ENCODE data around the gene TENM4. TPM values are rescaled to one million over a fixed set of nuclear protein-coding genes. Genes with fewer than 3 reads are reported as not detected.

Gene TENM4
- total and polyA plus RNA-seq, 2 of the 13 experiments (the other 11 are each of a cell fraction or from before 2014, with no cell fraction given): not detected

DNA sequence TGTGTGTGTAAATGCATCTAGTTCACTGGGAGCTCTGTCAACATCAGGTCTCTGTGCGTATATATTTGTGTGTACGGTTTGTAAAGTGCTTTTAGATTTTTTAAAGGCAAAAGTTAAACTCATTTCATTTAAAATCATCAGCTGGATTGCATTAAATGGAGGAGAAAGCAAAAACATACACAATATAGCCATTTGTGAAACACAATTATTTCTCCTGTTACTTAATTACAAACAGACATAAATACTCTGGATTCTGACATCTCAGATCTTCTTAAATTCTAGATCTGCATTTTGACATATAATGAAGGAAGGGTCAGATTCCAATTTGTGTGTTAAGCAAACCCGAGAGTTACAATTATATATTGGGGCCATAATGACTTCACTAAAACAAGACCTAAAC is 590.8 kb downstream of the TENM4 start (continued):
- TF ChIP-seq PPARG (CRISPR knock-in tag; conservative IDR thresholded peaks at IDR 0.05): no peak
- TF ChIP-seq PTBP1 (IDR thresholded peaks at IDR 0.05; ENCODE audit: low read depth, low read length, poor library complexity, severe bottlenecking): no peak

DNA sequence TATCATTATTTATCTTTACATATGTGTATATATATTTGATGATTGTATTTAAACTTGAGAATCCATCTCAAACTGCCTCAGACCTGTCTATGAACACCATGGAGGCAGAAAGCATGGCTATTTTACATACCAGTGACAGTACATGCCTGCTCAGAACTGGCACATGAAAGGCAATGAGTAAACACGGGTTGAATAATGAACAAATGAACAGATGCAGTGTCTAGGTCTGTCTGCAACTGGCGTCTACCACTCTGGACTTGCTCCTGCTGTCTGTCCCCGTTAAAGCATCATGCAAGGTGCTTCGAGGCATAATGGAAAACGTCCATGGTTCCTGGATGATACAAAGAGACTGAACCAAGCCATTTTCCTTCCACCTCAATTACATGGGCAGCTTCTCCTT is 594.6 kb downstream of the TENM4 start:
- ChIA-PET POLR2A (no interaction called here), CTCF (ENCODE audit: low intra/inter-chr PET ratio, low total read pairs) (no interaction called here)
- no peak for ATAC-seq
- FAIRE-seq: no peak
- Histone ChIP-seq H3K4me2 (ENCODE audit: low read depth, low read length) (no peak overlapping the region), H3K36me3 (replicated peaks in 1 of 2; ENCODE audit: control insufficient read depth in 1 of 2, insufficient read depth in 2 of 2, low read length in 2 of 2) (no peaks in the 10 kb centered on the region), H3K9me3 (ENCODE audit: low read length) (no peaks in the 10 kb centered on the region), H3K4me1 (ENCODE audit: insufficient read depth, low read length) (no peaks in the 10 kb centered on the region), H3K79me2 (ENCODE audit: insufficient read depth, low read length) (no peaks in the 10 kb centered on the region), H4K20me1 (ENCODE audit: insufficient read depth, low read length) (no peaks in the 10 kb centered on the region), H2AFZ (ENCODE audit: low read length) (no peak overlapping the region), H3K27ac (ENCODE audit: extremely low read length, insufficient read depth, low read length) (no peak overlapping the region), H3K9ac (ENCODE audit: insufficient read depth, low read depth, low read length) (no peak overlapping the region), H3K27me3 (ENCODE audit: control insufficient read depth in 1 of 2, insufficient read depth in 2 of 2, low read length in 2 of 2) (peaks cover 0 to 12% of the 10 kb centered on the region in 2 experiments; a peak in 2 of 5 replicates), H3K4me3 (replicated peaks in 1 of 3; ENCODE audit: insufficient read depth in 1 of 3, low read depth in 2 of 3, low read length in 3 of 3) (no peak overlapping the region)
- WGBS (ENCODE audit: low lambda C conversion rate): 0% methylated on average over 5 of the region's 5 CpGs
- in situ Hi-C loops (cut with HindIII; ENCODE audit: extremely low pct_ligation_motif_present, low pct_unique_long_range_greater_than_20kb) (no loop called here), intact Hi-C loops (cut with micrococcal nuclease; ENCODE audit: unreplicated experiment) (no loop called here)
- no peak for DNase-seq (ENCODE audit: low spot score)
- BruUV-seq (replicated peaks): no TSS peak
- no peak for TF ChIP-seq TOPORS (CRISPR knock-in tag; IDR thresholded peaks at IDR 0.05)
- no peak for TF ChIP-seq YY1 (IDR thresholded peaks at IDR 0.05; ENCODE audit: insufficient read depth, insufficient replicate concordance, low read depth, low read length)
- TF ChIP-seq SP4 (CRISPR knock-in tag; IDR thresholded peaks at IDR 0.05): no peak
- no peak for TF ChIP-seq ZNF274 (CRISPR knock-in tag; IDR thresholded peaks at IDR 0.05)
- no peak for TF ChIP-seq NR1H2 (CRISPR knock-in tag; IDR thresholded peaks at IDR 0.05; ENCODE audit: borderline replicate concordance, low read depth)
- no peak for TF ChIP-seq ZNF44 (CRISPR knock-in tag; IDR thresholded peaks at IDR 0.05)
- TF ChIP-seq MLLT10 (CRISPR knock-in tag; IDR thresholded peaks at IDR 0.05): no peak
- no peak for TF ChIP-seq NFE2L1 (CRISPR knock-in tag; IDR thresholded peaks at IDR 0.05; ENCODE audit: borderline replicate concordance)
- TF ChIP-seq, protein P1, sequence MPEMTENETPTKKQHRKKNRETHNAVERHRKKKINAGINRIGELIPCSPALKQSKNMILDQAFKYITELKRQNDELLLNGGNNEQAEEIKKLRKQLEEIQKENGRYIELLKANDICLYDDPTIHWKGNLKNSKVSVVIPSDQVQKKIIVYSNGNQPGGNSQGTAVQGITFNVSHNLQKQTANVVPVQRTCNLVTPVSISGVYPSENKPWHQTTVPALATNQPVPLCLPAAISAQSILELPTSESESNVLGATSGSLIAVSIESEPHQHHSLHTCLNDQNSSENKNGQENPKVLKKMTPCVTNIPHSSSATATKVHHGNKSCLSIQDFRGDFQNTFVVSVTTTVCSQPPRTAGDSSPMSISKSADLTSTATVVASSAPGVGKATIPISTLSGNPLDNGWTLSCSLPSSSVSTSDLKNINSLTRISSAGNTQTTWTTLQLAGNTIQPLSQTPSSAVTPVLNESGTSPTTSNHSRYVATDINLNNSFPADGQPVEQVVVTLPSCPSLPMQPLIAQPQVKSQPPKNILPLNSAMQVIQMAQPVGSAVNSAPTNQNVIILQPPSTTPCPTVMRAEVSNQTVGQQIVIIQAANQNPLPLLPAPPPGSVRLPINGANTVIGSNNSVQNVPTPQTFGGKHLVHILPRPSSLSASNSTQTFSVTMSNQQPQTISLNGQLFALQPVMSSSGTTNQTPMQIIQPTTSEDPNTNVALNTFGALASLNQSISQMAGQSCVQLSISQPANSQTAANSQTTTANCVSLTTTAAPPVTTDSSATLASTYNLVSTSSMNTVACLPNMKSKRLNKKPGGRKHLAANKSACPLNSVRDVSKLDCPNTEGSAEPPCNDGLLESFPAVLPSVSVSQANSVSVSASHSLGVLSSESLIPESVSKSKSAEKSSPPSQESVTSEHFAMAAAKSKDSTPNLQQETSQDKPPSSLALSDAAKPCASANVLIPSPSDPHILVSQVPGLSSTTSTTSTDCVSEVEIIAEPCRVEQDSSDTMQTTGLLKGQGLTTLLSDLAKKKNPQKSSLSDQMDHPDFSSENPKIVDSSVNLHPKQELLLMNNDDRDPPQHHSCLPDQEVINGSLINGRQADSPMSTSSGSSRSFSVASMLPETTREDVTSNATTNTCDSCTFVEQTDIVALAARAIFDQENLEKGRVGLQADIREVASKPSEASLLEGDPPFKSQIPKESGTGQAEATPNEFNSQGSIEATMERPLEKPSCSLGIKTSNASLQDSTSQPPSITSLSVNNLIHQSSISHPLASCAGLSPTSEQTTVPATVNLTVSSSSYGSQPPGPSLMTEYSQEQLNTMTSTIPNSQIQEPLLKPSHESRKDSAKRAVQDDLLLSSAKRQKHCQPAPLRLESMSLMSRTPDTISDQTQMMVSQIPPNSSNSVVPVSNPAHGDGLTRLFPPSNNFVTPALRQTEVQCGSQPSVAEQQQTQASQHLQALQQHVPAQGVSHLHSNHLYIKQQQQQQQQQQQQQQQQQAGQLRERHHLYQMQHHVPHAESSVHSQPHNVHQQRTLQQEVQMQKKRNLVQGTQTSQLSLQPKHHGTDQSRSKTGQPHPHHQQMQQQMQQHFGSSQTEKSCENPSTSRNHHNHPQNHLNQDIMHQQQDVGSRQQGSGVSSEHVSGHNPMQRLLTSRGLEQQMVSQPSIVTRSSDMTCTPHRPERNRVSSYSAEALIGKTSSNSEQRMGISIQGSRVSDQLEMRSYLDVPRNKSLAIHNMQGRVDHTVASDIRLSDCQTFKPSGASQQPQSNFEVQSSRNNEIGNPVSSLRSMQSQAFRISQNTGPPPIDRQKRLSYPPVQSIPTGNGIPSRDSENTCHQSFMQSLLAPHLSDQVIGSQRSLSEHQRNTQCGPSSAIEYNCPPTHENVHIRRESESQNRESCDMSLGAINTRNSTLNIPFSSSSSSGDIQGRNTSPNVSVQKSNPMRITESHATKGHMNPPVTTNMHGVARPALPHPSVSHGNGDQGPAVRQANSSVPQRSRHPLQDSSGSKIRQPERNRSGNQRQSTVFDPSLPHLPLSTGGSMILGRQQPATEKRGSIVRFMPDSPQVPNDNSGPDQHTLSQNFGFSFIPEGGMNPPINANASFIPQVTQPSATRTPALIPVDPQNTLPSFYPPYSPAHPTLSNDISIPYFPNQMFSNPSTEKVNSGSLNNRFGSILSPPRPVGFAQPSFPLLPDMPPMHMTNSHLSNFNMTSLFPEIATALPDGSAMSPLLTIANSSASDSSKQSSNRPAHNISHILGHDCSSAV (CRISPR knock-in tag; IDR thresholded peaks at IDR 0.05; ENCODE audit: borderline replicate concordance): no peak
- no peak for TF ChIP-seq MTF1 (CRISPR knock-in tag; IDR thresholded peaks at IDR 0.05)
- TF ChIP-seq ZNF780A (CRISPR knock-in tag; IDR thresholded peaks at IDR 0.05): no peak
- TF ChIP-seq RFXAP (CRISPR knock-in tag; IDR thresholded peaks at IDR 0.05; ENCODE audit: borderline replicate concordance): no peak
- TF ChIP-seq ZNF674 (CRISPR knock-in tag; IDR thresholded peaks at IDR 0.05; ENCODE audit: low read depth): no peak
- TF ChIP-seq NBN (conservative IDR thresholded peaks at IDR 0.05): no peak

All from HepG2 (cell line).